GM21619 (cell line): ENCODE measurements around the gene MTUS2.

Experiments
- ATAC-seq: cut with Tn5 transposase; IDR thresholded peaks from one replicate; pipeline ENCODE4 v1.9.1; 2021; ENCODE audit not compliant: unreplicated experiment

Gene MTUS2

GRCh38 chr13:29515372-29515771 is 695.2 kb downstream of the MTUS2 start:
- no peak for ATAC-seq

- no peak for ATAC-seq
Observed at GRCh38 chr13:29516012-29516411, 695.9 kb downstream of the MTUS2 start.

- no peak for ATAC-seq
Observed at GRCh38 chr13:29516880-29517279, 696.7 kb downstream of the MTUS2 start.

- ATAC-seq, result no peak
Observed at GRCh38 chr13:29519921-29520320, 699.8 kb downstream of the MTUS2 start.

GRCh38 chr13:29520671-29521070 is 700.5 kb downstream of the MTUS2 start:
- ATAC-seq, result no peak

GRCh38 chr13:29521336-29521735 is 701.2 kb downstream of the MTUS2 start:
- ATAC-seq, result no peak

- ATAC-seq, result no peak
Observed at GRCh38 chr13:29522044-29522685, 702.0 kb downstream of the MTUS2 start.

- ATAC-seq, result no peak
Observed at GRCh38 chr13:29523199-29523961, 703.2 kb downstream of the MTUS2 start.

- no peak for ATAC-seq
Observed at GRCh38 chr13:29524176-29524575, 704.0 kb downstream of the MTUS2 start.

GRCh38 chr13:29524641-29525040 is 704.5 kb downstream of the MTUS2 start:
- ATAC-seq, result no peak

GRCh38 chr13:29525757-29526156 is 705.6 kb downstream of the MTUS2 start:
- no peak for ATAC-seq

GRCh38 chr13:29526741-29527140 is 706.6 kb downstream of the MTUS2 start:
- no peak for ATAC-seq

GRCh38 chr13:29527511-29527910 is 707.4 kb downstream of the MTUS2 start:
- ATAC-seq, result no peak

- no peak for ATAC-seq
Observed at GRCh38 chr13:29527916-29528315, 707.8 kb downstream of the MTUS2 start.

GRCh38 chr13:29529754-29530153 is 709.6 kb downstream of the MTUS2 start:
- ATAC-seq, result no peak

- no peak for ATAC-seq
Observed at GRCh38 chr13:29530901-29531300, 710.8 kb downstream of the MTUS2 start.

- ATAC-seq, result no peak
Observed at GRCh38 chr13:29532116-29532515, 712.0 kb downstream of the MTUS2 start.

GRCh38 chr13:29532821-29533220 is 712.7 kb downstream of the MTUS2 start:
- no peak for ATAC-seq

- ATAC-seq, result no peak
Observed at GRCh38 chr13:29534083-29534482, 713.9 kb downstream of the MTUS2 start.

GRCh38 chr13:29535663-29536655 is 715.8 kb downstream of the MTUS2 start:
- no peak for ATAC-seq

GRCh38 chr13:29536853-29537252 is 716.7 kb downstream of the MTUS2 start:
- no peak for ATAC-seq
